SH-SY5Y (cell line): Measurements from ENCODE around the gene KARS1.

Source experiments
- GATA2 ChIP-seq: IDR thresholded peaks from 2 replicates; pipeline ENCODE4 v1.6.1; 2011; ENCODE audit warnings: mild to moderate bottlenecking, low read depth, low read length
- GATA3 ChIP-seq: IDR thresholded peaks from 2 replicates; pipeline ENCODE4 v1.6.1; 2011; ENCODE audit warnings: low read depth, mild to moderate bottlenecking, low read length, moderate library complexity

- TF ChIP-seq GATA2 (no peak), GATA3 (no peak)
Measured at GRCh38 chr16:75584108-75584507, 63.4 kb downstream of the KARS1 start.
